GM18873 (cell line): ENCODE data around the gene ZBTB7C.

Experiments
- ATAC-seq: cut with Tn5 transposase; IDR thresholded peaks from one replicate; pipeline ENCODE4 v1.9.1; 2021; ENCODE audit warnings: mild to moderate bottlenecking, moderate library complexity, moderate number of reproducible peaks; ENCODE audit not compliant: unreplicated experiment, low FRiP score

Gene ZBTB7C

GRCh38 chr18:48419277-48420022 lies 10.3 kb upstream of the ZBTB7C start:
- ATAC-seq = no peak

GRCh38 chr18:48418539-48419276 lies 9.5 kb upstream of the ZBTB7C start:
- no peak for ATAC-seq

GRCh38 chr18:48417985-48418384 lies 8.8 kb upstream of the ZBTB7C start:
- ATAC-seq = no peak

GRCh38 chr18:48413342-48413741 lies 4.2 kb upstream of the ZBTB7C start:
- ATAC-seq = no peak

GRCh38 chr18:48412339-48412929 lies 3.3 kb upstream of the ZBTB7C start:
- ATAC-seq = no peak

- ATAC-seq = peak; percentile 94
Measured at GRCh38 chr18:48410095-48410920, 1.1 kb upstream of the ZBTB7C start.

GRCh38 chr18:48409591-48410094 lies 460 bp upstream of the ZBTB7C start:
- no peak for ATAC-seq

- ATAC-seq = no peak
Measured at GRCh38 chr18:48408111-48408726, 964 bp downstream of the ZBTB7C start.

- no peak for ATAC-seq
Measured at GRCh38 chr18:48407358-48407757, 1.8 kb downstream of the ZBTB7C start.

GRCh38 chr18:48405978-48406377 lies 3.2 kb downstream of the ZBTB7C start:
- no peak for ATAC-seq

GRCh38 chr18:48404716-48405507 lies 4.3 kb downstream of the ZBTB7C start:
- no peak for ATAC-seq

- ATAC-seq = no peak
Measured at GRCh38 chr18:48402953-48403352, 6.2 kb downstream of the ZBTB7C start.

- no peak for ATAC-seq
Measured at GRCh38 chr18:48399303-48400075, 9.7 kb downstream of the ZBTB7C start.

- no peak for ATAC-seq
Measured at GRCh38 chr18:48398074-48398473, 11.1 kb downstream of the ZBTB7C start.

GRCh38 chr18:48397021-48397420 lies 12.2 kb downstream of the ZBTB7C start:
- no peak for ATAC-seq

- ATAC-seq = no peak
Measured at GRCh38 chr18:48396561-48396960, 12.6 kb downstream of the ZBTB7C start.

GRCh38 chr18:48395646-48396045 lies 13.5 kb downstream of the ZBTB7C start:
- ATAC-seq = no peak

- ATAC-seq = no peak
Measured at GRCh38 chr18:48394176-48394575, 15.0 kb downstream of the ZBTB7C start.

- no peak for ATAC-seq
Measured at GRCh38 chr18:48393776-48394175, 15.4 kb downstream of the ZBTB7C start.
